ENCODE measurements around the gene FOXI1.

The FOXI1 gene

DNA sequence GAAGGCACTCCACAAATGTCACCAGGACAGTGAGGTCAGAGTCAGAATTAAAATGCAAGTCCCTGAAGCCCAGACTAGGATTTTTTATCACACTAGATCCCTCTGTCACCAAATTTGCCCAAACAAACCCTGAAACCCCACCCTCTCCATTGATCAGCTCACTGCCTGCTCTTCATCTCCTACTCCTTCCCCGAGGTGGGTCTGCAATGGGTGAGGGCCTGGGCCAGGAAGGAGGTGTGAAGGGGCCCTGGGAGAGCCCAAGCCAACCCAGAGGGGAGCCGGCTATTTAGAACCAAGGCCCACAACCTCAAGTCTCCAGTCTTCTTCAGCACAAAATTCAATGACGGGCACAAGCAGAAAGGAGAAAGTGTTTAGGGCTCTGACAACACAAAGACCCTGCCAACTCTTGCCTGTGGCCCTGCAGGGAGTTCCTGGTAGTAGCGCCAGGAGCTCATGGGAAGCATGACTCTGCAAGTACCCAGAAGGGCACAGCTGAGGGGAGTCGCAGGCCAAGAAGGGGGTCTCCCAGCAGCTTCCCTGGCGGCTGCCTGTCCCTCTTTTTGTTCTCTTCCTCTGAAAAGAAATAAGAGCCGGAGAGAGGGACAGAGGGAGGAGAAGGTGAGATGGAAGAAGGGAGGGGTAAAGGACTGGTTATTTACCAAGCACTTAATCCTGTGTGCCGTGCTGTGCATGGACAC is 5.5 kb downstream of the FOXI1 start:
- Histone ChIP-seq H3K4me3 (ENCODE audit: severe bottlenecking) (no peak overlapping the region), H3K27me3 (ENCODE audit: insufficient read depth, poor library complexity, severe bottlenecking) (no peaks in the 10 kb centered on the region), H3K4me1 (ENCODE audit: insufficient read depth, poor library complexity, severe bottlenecking) (peaks cover 3% of the 10 kb centered on the region), H3K9me3 (ENCODE audit: severe bottlenecking) (no peaks in the 10 kb centered on the region), H3K27ac (ENCODE audit: poor library complexity, severe bottlenecking) (no peak overlapping the region), H3K36me3 (ENCODE audit: low read depth) (no peaks in the 10 kb centered on the region)
- ATAC-seq (ENCODE audit: low read depth) = no peak
- TF ChIP-seq, protein P1, sequence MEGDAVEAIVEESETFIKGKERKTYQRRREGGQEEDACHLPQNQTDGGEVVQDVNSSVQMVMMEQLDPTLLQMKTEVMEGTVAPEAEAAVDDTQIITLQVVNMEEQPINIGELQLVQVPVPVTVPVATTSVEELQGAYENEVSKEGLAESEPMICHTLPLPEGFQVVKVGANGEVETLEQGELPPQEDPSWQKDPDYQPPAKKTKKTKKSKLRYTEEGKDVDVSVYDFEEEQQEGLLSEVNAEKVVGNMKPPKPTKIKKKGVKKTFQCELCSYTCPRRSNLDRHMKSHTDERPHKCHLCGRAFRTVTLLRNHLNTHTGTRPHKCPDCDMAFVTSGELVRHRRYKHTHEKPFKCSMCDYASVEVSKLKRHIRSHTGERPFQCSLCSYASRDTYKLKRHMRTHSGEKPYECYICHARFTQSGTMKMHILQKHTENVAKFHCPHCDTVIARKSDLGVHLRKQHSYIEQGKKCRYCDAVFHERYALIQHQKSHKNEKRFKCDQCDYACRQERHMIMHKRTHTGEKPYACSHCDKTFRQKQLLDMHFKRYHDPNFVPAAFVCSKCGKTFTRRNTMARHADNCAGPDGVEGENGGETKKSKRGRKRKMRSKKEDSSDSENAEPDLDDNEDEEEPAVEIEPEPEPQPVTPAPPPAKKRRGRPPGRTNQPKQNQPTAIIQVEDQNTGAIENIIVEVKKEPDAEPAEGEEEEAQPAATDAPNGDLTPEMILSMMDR (IDR thresholded peaks at IDR 0.05; ENCODE audit: poor library complexity, severe bottlenecking) = no peak
- DNase-seq (ENCODE audit: low spot score) = no peak

DNA sequence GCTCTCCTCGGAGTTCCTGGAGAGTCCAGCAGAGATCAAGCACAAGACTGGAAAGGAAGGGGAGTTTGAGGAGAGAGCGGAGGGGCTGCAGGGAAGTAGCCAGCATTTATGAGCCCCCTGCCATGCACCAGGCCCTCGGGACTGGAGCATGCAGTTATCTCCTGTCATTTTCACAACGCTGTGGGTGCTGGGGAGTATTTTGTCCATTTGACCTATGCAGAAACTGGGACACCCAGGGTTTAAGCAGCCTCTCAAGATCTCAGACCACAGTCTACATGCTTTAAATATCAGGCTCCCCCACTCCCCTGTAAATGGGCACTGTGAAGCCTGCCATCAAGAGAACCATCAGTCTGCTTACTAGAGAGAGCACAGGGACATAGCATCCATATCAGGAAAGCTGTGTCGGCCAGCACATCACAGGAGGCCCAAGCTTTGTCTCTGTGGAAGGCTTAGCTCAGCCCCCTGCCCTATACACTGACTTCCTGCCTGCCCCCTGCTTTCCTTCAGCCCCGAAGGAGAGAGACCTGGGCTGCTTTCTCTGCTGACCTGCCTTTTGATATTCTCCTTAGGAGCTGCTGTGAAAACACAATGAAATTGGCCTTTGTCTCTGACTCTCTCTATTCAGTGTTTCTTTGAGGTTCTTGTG is 7.3 kb downstream of the FOXI1 start:
- Histone ChIP-seq H3K27me3 (ENCODE audit: insufficient read depth, poor library complexity, severe bottlenecking) (no peaks in the 10 kb centered on the region), H3K27ac (ENCODE audit: poor library complexity, severe bottlenecking) (no peak overlapping the region), H3K36me3 (ENCODE audit: low read depth) (no peaks in the 10 kb centered on the region), H3K4me1 (ENCODE audit: insufficient read depth, poor library complexity, severe bottlenecking) (peaks cover 3% of the 10 kb centered on the region), H3K9me3 (ENCODE audit: severe bottlenecking) (no peaks in the 10 kb centered on the region), H3K4me3 (ENCODE audit: severe bottlenecking) (no peak overlapping the region)
- no peak for ATAC-seq (ENCODE audit: low read depth)
- DNase-seq (ENCODE audit: low spot score) = no peak
- TF ChIP-seq, protein P1 (IDR thresholded peaks at IDR 0.05; ENCODE audit: poor library complexity, severe bottlenecking) = no peak

DNA sequence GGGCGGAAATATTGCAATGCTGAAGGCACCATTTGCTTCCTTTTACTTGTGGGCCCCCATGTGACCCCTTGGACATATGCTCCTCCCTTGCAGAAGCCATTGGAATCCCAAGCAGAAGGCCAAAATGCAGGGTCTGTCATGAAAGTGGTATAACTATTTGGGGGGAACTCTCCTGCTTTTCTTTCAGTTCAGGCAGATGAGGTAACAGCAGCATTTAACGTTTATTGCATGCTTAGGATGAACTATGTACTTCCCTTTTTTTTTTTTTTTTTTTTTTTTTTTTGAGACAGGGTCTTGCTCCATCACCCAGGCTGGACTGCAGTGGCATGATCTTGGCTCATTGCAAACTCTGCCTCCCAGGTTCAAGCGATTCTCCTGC is 7.8 kb downstream of the FOXI1 start:
- no peak for ATAC-seq (ENCODE audit: low read depth)
- Histone ChIP-seq H3K4me1 (ENCODE audit: insufficient read depth, poor library complexity, severe bottlenecking) (peaks cover 3% of the 10 kb centered on the region), H3K9me3 (ENCODE audit: severe bottlenecking) (no peaks in the 10 kb centered on the region), H3K27ac (ENCODE audit: poor library complexity, severe bottlenecking) (no peak overlapping the region), H3K27me3 (ENCODE audit: insufficient read depth, poor library complexity, severe bottlenecking) (no peaks in the 10 kb centered on the region), H3K4me3 (ENCODE audit: severe bottlenecking) (no peak overlapping the region), H3K36me3 (ENCODE audit: low read depth) (no peaks in the 10 kb centered on the region)
- DNase-seq (ENCODE audit: low spot score) = no peak
- TF ChIP-seq, protein P1 (IDR thresholded peaks at IDR 0.05; ENCODE audit: poor library complexity, severe bottlenecking) = no peak

DNA sequence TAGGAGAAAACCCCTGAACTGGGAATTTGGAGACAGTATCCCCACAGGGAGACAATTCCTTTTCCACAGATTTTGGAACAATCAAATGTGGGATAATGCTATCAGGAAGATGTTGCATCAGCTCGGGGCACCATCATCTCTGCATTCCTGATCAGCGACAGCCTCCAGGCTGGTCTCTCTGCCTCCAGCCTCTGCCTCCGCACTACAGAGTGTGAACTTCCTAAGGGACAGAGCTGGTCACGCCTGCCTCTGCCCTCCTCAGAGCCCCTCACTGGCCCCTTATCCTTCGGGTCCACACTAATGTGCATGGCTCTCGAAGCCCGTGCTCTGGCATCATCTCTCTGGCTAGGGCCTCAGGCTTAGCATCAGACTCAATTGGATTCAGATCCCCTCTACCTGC is 8.6 kb downstream of the FOXI1 start:
- Histone ChIP-seq H3K36me3 (ENCODE audit: low read depth) (no peaks in the 10 kb centered on the region), H3K4me1 (ENCODE audit: insufficient read depth, poor library complexity, severe bottlenecking) (peaks cover 3% of the 10 kb centered on the region), H3K27me3 (ENCODE audit: insufficient read depth, poor library complexity, severe bottlenecking) (no peaks in the 10 kb centered on the region), H3K4me3 (ENCODE audit: severe bottlenecking) (no peak overlapping the region), H3K27ac (ENCODE audit: poor library complexity, severe bottlenecking) (no peak overlapping the region), H3K9me3 (ENCODE audit: severe bottlenecking) (no peaks in the 10 kb centered on the region)
- TF ChIP-seq, protein P1 (IDR thresholded peaks at IDR 0.05; ENCODE audit: poor library complexity, severe bottlenecking) = no peak
- DNase-seq (ENCODE audit: low spot score) (no peak), ATAC-seq (ENCODE audit: low read depth) (no peak)

DNA sequence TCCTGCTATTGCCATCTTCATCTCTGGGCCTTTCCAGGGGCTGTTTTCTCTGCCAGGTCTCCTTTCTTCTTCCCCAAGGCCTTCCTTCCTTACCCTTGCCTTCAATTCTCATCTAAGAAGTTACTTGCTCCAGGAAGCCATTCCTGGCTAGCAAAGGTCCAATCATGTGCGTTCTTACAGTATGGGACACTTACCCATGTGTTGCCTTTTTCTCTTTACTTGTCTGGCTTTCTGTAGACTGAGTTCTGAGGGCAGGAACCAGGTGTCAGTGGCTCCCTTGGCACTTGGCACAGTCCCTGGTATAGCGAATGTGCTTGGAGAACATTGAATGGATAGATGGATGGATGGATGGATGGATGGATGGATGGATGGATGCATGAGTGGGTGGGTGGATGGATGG is 10.2 kb downstream of the FOXI1 start:
- Histone ChIP-seq H3K4me3 (ENCODE audit: severe bottlenecking) (no peak overlapping the region), H3K36me3 (ENCODE audit: low read depth) (no peaks in the 10 kb centered on the region), H3K9me3 (ENCODE audit: severe bottlenecking) (no peaks in the 10 kb centered on the region), H3K27ac (ENCODE audit: poor library complexity, severe bottlenecking) (no peak overlapping the region), H3K4me1 (ENCODE audit: insufficient read depth, poor library complexity, severe bottlenecking) (peaks cover 3% of the 10 kb centered on the region), H3K27me3 (ENCODE audit: insufficient read depth, poor library complexity, severe bottlenecking) (no peaks in the 10 kb centered on the region)
- DNase-seq (ENCODE audit: low spot score) (no peak), ATAC-seq (ENCODE audit: low read depth) (no peak)
- TF ChIP-seq, protein P1 (IDR thresholded peaks at IDR 0.05; ENCODE audit: poor library complexity, severe bottlenecking) = no peak

Data from RWPE2 (cell line).